Endometrium (tissue), 2 donors: Measurements from ENCODE around the gene ATF7IP2.
"Not testable (repeated sequence)": the region's sequence is repeated elsewhere in the genome, so short reads cannot be mapped to it uniquely, and the experiment has no call there.

Experiments used
- FAIRE-seq: peaks from 2 replicates; lab custom pipeline; 2012; peaks lifted over from hg19 to GRCh38; lab: Jason Lieb, UNC
- donor health status: control.
- donor health status: control.

The ATF7IP2 gene

GRCh38 chr16:10452208-10453158 lies 66.6 kb downstream of the ATF7IP2 start:
- FAIRE-seq = not testable (repeated sequence)

- FAIRE-seq = no peak
Measured at GRCh38 chr16:10453159-10453510, 67.3 kb downstream of the ATF7IP2 start.

- FAIRE-seq = no peak
Measured at GRCh38 chr16:10465821-10466220, 80.0 kb downstream of the ATF7IP2 start.

- FAIRE-seq = no peak
Measured at GRCh38 chr16:10466313-10466712, 80.5 kb downstream of the ATF7IP2 start.

- no peak for FAIRE-seq
Measured at GRCh38 chr16:10466861-10467260, 81.0 kb downstream of the ATF7IP2 start.

GRCh38 chr16:10476636-10477035 lies 90.8 kb downstream of the ATF7IP2 start:
- not testable (repeated sequence) for FAIRE-seq

GRCh38 chr16:10480151-10480550 lies 94.3 kb downstream of the ATF7IP2 start:
- FAIRE-seq = no peak

GRCh38 chr16:10485159-10485558 lies 99.3 kb downstream of the ATF7IP2 start:
- FAIRE-seq = no peak

- no peak for FAIRE-seq
Measured at GRCh38 chr16:10485698-10486382, 100.0 kb downstream of the ATF7IP2 start.

GRCh38 chr16:10490141-10490540 lies 104.3 kb downstream of the ATF7IP2 start:
- FAIRE-seq = no peak

- no peak for FAIRE-seq
Measured at GRCh38 chr16:10493276-10493675, 107.4 kb downstream of the ATF7IP2 start.

- no peak for FAIRE-seq
Measured at GRCh38 chr16:10494343-10495030, 108.6 kb downstream of the ATF7IP2 start.

- no peak for FAIRE-seq
Measured at GRCh38 chr16:10495031-10495345, 109.1 kb downstream of the ATF7IP2 start.

- FAIRE-seq = no peak
Measured at GRCh38 chr16:10497132-10498101, 111.6 kb downstream of the ATF7IP2 start.

GRCh38 chr16:10500582-10500981 lies 114.7 kb downstream of the ATF7IP2 start:
- FAIRE-seq = no peak

- FAIRE-seq = no peak
Measured at GRCh38 chr16:10501016-10501607, 115.3 kb downstream of the ATF7IP2 start.

- FAIRE-seq = no peak
Measured at GRCh38 chr16:10502776-10503175, 116.9 kb downstream of the ATF7IP2 start.

GRCh38 chr16:10504404-10504885 lies 118.6 kb downstream of the ATF7IP2 start:
- no peak for FAIRE-seq

- not testable (repeated sequence) for FAIRE-seq
Measured at GRCh38 chr16:10505286-10505685, 119.4 kb downstream of the ATF7IP2 start.

- FAIRE-seq = peak; percentile 62
Measured at GRCh38 chr16:10509534-10510025, 123.7 kb downstream of the ATF7IP2 start.

- FAIRE-seq = no peak
Measured at GRCh38 chr16:10510279-10510678, 124.4 kb downstream of the ATF7IP2 start.
